Stimulated activated CD8-positive, alpha-beta memory T cell treated with anti-CD3 and anti-CD28 coated beads, Interleukin-12 subunit alpha, Interleukin-12 subunit beta, amount 100 ng/mL, for 4 hours (primary cell): ENCODE results near the gene SFSWAP.
"Not testable (repeated sequence)": the region's sequence is repeated elsewhere in the genome, so short reads cannot be mapped to it uniquely, and the experiment has no call there.

Experiments
- DNase-seq: peaks from one replicate; pipeline ENCODE4 v3.0.0-alpha.2; 2020; ENCODE audit warnings: low read depth

Gene SFSWAP

DNA sequence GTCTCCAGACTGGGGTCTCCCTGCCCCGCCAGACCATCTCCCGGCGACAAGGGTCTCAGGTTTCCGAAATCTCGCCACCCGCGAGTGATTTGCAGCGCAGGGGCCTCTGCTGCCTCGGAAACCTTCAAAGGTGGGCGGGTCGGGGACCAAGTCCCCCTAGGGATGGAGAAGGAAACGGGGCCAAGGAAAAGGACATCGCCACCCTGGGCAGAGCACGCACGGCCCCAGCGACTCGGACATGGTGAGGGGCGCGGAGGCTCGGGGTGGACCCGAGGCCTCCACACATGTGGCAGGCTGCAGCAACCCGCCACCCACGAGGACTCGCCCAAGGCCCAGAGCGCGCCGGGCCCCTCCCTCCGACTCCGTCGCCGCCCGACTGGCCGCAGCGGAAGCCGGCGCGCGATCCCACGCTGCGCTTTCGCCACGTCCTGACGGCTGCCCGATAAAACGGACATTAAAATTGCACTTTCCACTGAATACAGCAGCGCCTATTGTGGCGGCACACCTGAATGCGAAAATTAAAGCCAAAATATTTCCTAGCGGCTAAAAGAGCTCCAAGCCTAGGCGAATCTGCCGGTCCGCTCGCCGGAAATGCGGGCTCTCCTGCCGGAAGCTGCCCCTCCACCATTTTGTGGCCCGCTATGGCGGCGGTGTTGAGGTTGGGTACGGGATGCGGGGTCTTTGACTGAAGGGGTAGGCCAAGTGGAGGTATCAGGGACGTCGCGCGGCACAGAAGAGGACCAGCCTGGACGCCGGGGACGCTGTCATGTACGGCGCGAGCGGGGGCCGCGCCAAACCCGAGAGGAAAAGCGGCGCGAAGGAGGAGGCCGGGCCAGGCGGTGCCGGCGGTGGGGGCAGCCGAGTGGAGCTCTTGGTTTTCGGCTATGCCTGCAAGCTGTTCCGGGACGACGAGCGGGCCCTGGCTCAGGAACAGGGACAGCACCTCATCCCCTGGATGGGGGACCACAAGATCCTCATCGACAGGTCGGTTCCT lies at the start of gene SFSWAP:
Gene SFSWAP, plus strand, starts transcription at position 627 of the 994 bp plus-strand sequence. Its CDS starts 140 bp downstream, at position 767.
- peak; percentile 68 for DNase-seq

DNA sequence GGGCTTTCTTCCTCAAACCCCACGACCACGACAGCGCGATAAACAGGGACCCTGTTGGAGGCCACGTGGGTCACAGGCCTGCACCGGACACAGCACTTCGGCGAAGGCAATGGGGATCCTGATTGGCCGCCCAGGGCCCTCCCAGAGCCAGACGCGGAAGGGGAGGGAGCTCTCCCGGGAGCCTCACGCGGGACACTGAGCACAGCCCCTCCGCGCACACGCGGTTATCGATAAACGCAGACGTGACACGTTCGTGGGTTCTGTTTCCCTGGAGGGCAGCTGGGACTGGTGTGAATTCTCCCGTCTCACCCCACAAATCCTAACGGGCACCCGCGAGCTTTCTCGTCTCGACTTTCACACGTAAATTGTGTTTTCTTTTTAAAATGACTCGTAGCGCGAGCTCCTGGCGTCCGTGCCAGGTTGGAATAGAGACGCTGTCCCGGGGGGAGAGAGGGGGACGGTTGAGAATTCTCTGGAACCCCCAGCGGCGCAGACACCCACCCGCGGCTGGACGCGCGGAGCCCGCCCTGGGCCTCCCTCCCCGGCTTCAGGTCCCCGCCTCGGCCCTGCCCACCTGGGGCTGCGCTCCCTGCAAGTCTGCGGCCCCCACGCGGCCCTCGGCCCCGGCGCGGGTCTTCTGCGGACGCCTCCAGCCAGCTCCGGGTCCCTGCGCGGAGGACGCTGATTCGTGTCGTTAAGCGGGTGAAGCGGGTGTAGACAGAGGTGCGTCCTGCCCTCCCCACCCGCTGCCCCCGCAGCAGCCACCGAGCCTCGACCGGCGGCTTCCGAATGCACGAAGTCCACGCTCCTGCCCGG lies 49.5 kb upstream of the SFSWAP start:
- not testable (repeated sequence) for DNase-seq

DNA sequence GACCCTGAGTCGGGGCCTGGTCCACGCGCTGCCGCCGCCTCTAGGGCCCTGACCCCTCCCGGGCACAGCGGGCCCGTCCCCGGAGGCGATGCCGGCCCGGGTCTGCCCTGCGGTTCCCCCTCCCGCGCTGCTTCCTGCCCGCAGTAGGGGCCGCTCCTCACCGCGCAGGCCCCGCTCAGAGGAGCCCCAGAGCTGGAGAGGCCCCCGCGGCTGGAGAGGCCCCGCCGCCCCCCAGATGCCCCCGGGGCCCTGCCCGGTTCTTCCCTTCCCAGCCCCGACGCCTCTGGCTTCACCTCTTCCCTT lies 49.0 kb upstream of the SFSWAP start:
- not testable (repeated sequence) for DNase-seq

DNA sequence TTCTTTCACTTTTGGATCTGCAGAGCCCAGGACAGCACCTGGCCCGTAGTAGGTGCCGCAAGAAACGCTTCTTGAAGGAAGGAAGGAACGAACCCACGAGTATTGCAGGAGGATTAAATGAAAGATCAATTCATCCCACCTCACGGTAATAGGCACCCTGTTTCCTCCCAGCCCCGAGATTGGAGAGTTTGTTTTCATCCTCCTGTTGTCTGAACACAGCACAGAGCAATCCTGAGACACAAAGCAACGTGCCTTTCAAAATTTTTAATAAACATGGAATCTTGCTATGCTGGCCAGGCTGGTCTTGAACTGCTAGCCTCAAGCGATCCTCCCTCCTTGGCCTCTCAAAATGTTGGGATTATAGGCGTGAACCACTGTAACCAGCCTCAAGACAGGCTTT lies 48.5 kb upstream of the SFSWAP start:
- DNase-seq = not testable (repeated sequence)

DNA sequence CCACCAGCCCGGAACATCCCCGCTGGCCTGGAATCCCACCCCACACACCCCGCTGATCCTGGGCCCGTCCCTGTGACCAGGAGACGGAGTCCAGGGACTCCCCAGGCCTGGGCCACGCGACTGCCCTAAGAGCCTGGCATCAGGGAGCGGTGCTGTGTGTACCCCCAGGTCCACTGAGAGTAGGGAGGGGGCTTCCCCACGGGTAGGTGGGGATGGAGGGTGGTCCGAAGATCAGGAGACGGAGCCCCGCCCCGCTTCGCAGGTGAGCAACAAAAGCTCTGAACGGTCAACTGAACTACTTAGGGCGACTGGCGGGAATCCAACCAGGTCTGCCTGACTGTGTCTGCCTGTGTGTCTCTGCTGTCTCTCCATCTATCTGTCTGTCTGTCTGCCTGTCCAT lies 45.2 kb upstream of the SFSWAP start:
- not testable (repeated sequence) for DNase-seq

DNA sequence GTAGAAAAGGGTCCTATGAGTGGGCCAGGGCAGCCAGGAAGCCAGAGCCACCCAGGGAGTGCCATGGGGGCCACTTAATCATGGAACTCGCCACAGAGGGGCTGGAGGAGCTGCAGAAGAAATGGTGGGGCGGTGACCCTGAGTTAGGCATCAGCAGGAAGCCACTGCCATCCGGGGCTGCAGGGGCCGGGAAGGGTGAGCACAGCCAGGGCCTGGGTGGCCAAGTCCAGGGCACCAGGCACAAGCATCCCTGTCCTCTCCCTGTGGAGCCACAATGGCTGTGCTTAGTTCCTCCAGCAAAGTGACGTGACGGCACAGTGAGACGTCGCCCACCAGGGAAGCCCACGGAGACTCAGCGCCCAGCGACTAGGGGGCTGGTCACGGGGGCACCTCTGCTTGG lies 44.4 kb upstream of the SFSWAP start:
- DNase-seq = not testable (repeated sequence)

DNA sequence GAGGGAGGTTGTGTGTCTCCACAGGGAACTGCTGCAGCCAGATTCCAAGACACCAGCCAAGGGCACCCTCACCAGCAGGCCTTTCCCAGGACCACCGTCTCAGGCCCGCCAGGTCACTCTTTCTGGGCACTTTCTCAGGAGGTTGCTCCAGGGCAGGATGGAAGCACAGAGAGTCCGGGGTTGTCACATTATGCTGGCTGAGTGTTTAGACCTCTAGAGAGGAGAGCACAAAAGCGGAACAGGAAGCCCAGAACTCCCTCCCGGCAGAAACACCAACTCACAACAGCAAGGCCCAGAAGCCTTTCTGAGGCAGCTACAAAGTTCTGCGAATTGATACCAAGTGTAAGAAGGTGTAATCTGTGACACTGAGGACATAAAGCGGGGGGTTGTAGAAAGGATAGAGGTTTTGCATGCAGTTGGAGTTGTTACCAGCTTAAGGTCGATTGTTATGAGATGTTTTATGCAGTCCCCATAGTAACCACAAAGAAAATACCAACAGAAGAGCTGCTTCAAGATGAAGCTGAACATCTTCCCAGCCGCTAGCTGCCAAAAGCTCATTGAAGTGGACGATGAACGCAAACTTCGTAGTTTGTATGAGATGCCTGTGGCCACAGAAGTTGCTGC lies 43.8 kb upstream of the SFSWAP start:
- not testable (repeated sequence) for DNase-seq

DNA sequence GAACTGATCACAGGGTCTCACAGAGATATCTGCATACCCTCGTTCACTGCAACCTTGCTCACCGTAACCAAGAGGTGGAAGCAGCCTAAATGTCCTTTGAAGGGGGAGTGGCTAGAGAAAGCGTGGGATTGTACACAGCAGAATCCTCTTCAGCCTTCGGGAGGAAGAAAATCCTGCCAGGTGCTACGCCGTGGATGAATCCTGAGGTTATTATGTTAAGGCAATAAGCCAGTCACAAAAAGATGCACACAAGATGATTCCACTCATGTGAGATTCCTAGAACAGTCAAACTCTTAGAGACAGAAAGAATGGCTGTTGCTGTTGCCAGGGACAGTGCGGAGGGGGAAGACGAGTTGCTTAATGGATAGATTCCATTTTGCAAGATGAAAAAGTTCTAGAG lies 39.6 kb upstream of the SFSWAP start:
- DNase-seq = no peak

DNA sequence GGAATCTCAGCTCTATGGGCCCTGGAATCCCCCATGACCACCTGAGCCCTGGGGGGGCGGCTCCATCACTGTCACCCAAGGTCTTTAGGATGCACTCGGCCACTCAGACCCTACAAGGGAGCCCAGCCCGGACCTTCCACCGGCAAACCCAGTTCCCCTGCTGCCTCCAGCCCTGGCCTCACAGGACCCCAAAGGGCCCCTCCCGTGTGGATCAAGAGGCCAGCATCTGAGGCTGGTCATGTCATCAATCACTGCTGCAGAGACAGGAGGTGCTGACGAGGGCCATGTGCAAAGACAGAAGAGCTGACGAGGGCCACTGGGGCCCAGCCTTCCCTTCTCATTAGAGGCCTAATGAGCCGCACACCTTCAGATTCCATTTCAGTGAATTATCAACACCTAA lies 39.0 kb upstream of the SFSWAP start:
- DNase-seq = no peak

DNA sequence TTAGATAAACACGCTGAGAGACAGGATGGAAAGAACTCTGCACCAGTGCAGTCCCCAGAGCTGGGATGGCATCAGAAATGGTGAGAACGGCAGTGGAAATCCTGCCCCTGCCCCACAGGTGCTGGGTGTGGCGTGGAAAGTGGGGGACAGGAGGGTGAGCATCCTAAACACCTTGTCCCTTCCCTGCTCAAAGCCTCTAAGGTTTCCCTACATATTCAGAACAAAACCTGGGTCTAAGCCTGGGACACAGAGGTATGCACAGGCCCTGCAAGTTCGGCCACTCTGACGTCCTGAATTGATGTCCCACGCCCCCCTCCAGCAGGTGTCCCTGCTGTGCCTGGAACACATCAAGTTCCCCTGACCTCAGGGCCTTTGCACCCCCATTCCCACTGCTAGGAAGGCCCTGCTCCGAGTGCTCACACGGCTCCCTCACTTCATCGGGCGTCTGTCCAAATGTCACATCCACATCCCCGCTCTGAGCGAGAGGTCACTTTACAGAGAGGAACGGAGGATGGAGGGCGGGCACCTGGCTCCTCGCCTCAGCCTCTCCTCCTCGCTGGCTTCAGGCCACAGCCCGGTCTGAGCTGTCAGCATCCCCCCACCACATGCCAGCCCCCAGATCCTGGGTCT lies 38.5 kb upstream of the SFSWAP start:
- DNase-seq = no peak

DNA sequence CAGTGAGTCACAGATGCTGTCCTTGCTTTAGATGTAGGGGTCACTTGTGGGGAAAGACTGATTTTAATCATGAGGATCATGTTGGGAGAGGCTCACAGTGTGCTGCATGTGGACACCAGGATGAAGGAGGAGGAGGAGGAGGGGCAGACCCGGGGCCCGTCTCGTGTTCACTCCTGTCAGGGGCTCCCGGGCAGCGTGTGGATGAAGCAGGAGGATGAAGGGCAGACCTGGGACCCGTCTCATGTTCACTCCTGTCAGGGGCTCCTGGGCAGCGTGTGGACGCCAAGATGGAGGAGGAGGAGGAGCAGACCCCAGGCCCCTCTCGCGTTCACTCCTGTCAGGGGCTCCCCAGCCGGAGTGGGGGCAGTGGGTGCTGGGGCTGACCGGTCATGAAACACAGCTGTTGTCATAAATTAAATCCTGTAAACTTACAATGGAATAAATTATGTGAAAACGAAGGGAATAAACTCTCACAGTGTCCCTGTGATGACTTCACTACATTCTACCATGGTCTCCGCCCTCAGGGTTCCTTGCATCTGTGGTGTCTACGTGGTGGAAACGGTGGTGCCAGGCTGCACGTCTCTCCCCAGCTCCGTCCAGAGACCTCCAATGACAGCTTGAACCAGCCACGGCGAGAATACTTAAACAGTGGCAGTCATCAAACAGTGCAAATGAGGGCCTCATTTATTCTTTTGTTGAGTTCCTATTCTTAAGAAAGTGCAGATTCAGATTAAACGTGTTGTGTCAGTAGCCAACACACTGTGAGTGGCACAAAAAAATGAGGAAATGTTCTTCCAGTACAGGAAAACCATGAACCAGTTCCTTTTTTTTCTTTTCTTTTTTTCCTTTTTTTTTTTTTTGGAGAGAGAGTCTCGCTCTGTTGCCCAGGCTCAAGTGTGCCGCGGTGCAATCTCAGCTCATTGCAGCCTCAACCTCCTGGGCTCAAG lies 37.7 kb upstream of the SFSWAP start:
- no peak for DNase-seq

DNA sequence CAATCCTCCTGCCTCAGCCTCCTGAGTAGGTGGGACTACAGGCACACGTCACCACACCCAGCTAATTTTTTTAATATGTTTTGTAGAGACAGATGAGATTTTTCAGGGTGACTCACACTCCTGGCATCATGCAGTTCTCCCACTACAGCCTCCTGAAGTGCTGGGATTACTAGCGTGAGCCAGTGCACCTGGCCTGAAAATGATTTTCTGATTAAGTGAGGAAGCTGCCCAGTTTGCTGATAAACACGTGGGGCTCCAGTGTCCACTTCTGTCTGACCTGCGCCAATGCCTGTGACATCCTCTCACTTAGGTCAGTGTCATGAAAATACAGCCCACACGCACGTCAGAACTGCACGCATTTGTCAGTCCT lies 37.0 kb upstream of the SFSWAP start:
- no peak for DNase-seq

DNA sequence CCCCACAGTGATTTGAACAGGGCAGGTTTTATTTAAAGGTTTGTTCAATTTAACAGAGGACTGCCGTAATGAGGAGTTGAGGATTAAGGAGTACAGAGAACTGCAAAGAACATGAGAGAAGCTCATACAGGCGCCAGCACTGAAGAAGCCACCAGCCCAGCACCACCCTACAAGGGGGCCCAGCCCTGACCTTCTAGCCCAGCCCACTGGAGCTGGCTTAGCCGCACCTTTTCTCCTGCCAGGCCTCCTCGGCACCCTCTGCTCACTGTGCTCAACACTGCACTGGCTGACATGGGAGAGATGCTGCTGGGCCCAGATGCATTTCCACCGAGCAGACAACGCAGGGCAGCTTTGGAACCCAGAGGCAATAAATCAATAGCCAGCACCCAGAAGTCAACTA lies 36.5 kb upstream of the SFSWAP start:
- DNase-seq = no peak

DNA sequence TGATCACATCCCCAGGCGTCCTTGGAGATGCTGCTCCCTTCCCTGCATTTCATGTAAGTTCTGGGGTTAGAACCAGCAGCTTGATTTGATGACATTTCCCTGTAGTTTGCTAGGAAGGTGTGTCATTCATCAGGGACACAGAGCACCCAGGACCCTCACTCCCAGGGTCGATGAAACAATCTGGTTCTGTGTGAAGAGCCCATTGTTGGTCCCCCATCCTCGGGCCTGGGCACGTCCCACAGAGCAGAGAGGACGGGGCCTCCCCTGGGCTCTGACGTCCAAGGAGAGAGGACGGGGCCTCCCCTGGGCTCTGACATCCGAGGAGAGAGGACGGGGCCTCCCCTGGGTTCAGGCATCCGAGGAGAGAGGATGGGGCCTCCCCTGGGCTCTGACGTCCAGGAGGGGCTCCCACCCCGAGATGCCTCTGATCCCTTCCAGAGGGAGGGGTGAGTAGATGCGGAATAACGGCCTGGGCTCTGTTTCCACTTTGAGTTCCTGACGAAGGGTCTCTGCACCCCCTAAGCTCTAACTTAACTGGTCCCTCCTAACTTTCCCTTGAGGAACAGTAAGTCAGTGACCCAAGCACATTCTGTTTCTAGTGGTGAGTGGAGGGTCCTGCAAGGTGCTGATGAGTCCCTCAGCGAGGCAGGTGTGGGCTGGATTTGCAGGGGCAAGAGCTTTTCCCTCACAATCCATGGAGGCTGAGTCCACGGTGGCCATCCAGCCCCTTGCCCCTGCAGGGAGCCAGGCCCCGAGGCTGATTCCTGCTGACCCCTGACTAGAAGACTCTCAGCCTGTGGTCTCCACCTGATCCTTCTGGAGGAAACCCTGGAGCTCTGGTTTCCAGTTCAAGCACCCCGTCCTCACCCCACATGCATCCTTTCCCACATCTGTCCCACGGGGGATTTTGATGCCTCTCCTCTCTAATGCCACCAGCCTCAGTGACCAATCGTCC lies 35.5 kb upstream of the SFSWAP start:
- DNase-seq = no peak

DNA sequence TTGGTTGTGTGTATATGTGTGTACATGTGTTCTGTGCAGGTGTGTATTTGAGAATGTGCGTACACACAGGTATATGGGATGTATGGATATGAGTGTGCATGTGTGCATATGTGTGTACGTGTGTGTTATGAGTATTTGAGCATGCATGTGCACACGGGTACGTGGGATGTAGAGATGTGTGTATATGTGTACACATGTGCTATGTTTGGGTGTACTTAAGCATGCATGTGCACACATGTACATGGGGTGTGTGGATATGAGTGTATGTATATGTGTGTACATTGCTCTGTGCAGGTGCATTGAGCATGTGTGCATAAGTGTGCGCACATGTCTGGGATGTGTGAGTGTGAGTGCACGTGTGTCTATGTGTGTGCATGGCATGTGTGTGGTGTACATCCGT lies 34.3 kb upstream of the SFSWAP start:
- no peak for DNase-seq

DNA sequence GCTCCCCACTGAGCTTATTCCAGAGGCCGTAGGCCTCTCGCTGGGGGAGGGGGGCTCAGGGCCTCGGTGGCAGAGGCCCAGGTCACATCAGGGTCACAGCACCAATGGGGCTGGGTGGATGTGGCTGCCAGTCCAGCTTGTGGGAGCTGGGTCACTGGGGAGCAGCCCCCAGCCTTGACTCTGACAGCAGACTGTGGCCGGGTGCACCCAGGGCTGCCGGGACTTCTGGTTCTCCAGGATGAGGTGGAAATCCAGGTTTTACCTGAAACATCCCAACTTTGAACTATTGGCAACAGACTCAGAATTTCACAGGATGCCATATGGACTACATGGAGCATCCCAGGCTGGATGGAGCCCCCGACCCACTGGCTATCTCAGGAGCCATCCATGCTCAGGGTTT lies 33.8 kb upstream of the SFSWAP start:
- not testable (repeated sequence) for DNase-seq

DNA sequence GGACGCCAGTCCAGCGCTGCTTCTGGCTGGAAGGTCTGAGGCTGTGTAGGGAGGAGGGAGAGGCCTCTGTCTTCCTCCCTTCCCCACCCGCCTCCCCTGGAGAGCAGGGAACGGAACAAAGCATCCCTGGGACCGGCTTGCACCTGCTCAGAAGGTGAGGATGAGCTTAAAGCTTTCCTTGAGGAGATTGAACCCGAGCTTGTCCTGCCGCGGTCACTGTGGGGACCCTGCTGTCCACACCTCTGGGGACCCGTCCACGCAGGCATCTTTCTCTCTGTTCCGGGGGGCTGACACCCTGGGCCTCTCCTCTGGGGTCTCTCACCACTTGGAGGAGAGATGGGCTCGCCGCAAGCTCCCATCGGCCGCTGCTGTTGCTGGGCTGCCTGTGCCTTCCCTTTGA lies 33.2 kb upstream of the SFSWAP start:
- no peak for DNase-seq

DNA sequence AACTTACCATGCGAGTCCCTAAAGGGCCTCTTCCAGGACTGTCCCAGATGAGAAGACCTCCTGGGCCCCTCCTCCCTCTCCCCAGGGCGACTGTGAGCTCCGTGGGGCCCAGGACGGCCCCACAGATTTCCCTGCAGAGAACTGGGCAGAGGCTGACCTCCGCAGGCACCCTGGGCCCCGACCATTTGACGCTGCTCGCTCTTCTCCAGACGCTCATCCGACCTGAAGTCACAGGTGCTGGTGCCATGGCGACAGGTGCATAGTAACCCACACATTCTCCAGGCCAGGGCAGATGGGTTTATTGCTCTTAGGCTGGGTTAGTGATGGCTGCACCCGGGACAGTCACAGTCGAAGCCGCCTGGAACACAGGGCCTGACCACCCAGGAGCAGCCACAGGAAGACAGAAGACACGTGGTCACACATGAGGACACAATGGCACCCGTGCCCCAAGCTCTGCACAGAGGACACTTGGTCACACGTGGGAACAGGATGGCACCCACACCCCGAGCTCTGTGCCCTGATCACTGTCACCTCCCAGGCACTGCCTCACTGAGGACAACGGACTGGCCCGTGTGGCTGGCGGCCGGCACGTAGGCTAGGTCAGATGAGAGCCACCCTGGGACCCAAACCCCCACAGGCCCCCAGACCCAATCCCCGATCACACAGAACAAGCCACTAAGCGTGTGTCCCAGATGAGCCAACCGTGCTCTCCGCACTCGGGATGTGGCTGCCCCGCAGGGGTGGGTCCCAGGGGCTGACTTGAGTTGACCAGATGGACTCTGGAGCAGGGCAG lies 32.3 kb upstream of the SFSWAP start:
- DNase-seq = not testable (repeated sequence)

DNA sequence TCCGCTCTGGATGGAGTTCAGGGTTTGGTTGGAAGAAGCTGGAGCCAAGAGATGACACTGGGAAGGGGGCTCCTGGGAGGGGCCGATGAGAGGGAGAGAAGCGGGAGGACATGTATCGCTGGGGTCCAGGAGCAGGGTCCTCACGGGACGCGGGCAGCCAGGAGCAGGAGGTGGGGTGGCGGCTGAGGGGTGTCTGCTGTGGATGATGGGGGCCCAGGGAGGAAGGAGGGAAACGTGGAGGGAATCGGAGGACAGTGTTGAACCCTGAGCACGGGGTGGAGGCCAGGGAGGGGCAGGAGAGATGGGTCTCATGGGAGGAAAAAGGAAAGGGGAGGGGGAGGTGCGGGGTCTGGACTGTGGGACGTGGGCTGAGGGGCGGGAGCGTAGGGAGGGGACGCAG lies 31.7 kb upstream of the SFSWAP start:
- DNase-seq = not testable (repeated sequence)
